D721Med (cell line): Measurements from ENCODE around the gene PSMF1.

Source experiments
- DNase-seq: peaks from one replicate; pipeline ENCODE4 v3.0.0; 2011; ENCODE audit warnings: low spot score; ENCODE audit not compliant: insufficient read length
- FAIRE-seq: peaks from 2 replicates; lab custom pipeline; 2011; peaks lifted over from hg19 to GRCh38; lab: Jason Lieb, UNC
- TF ChIP-seq, protein P1 (sequence below): IDR thresholded peaks from 2 replicates; pipeline ENCODE4 v1.5.1; 2012; ENCODE audit warnings: mild to moderate bottlenecking, control low read depth; ENCODE audit not compliant: insufficient read depth; ENCODE audit errors: missing control alignments

Gene PSMF1

DNA sequence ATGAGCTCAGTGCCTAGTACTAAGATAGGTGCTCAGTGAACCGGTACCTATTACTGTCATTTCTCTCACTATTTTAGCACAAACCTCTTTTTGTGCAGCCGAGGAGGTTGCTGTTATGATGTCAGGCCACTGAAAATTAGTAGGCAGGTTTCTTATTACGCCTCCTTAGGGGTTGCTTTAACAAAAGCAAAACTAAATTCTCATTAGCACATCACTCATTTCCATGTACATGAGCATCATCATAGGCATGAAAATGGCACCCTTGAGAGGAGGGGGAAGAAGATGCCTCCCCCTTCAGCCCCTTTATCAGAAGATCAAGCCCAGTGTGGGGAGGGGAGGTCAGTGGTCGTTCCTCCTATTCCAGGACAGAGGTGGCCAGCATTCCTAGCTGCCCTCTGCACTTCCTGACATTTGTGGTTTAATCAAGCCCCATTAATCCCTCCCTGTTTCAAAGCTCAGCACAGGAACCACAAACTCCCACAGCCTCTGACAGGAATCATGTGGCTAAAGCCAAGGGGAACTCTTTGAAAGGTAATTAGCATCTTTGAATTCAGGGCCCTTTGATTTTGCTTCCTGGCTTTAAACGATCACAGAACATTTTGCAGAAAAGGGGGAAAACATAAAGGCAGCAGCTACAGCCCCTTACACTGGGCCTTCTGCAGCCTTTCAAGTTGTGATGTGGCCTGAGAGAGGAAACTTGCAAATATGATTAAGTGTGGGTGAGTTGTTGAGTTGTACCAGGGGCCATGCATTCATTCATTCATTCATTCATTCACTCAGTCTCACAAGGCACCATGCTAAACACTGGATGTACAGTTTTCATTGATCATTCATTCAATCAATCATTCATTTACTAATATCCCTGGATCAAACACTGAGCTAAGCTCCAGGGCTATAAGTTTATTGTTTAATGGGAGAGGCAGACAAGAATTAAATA is 31.9 kb upstream of the PSMF1 start:
- DNase-seq (no peak), FAIRE-seq (no peak)
- TF ChIP-seq, protein P1, sequence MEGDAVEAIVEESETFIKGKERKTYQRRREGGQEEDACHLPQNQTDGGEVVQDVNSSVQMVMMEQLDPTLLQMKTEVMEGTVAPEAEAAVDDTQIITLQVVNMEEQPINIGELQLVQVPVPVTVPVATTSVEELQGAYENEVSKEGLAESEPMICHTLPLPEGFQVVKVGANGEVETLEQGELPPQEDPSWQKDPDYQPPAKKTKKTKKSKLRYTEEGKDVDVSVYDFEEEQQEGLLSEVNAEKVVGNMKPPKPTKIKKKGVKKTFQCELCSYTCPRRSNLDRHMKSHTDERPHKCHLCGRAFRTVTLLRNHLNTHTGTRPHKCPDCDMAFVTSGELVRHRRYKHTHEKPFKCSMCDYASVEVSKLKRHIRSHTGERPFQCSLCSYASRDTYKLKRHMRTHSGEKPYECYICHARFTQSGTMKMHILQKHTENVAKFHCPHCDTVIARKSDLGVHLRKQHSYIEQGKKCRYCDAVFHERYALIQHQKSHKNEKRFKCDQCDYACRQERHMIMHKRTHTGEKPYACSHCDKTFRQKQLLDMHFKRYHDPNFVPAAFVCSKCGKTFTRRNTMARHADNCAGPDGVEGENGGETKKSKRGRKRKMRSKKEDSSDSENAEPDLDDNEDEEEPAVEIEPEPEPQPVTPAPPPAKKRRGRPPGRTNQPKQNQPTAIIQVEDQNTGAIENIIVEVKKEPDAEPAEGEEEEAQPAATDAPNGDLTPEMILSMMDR, result no peak

DNA sequence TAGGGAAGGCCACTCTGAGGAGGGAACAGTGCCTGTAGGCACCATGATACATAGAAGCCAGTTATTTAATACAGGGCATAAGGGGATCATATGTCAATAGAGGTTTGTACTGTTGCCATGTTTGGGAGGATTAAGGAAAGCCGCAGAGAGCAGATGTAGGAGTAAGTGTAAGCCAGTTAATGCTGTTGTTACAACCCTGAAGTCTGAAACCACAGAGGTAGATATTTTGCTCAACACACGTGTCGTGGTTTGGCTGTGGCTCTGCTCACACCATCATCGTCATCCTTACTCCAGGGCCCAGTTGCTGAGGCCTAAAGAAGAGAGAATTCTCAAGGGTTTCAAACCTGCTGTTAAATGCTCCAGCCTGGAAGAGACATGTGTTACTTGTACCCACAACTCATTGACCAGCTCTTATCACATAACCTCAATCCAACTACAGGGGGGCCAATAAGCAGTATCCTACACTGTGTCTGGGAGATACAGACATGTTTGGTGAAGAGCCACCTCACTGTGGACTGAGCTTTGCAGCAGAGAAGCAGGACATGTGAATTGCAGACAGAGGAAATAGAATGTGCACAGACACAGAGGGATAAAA is 31.0 kb upstream of the PSMF1 start:
- FAIRE-seq (no peak), DNase-seq (no peak)
- TF ChIP-seq, protein P1, result no peak

DNA sequence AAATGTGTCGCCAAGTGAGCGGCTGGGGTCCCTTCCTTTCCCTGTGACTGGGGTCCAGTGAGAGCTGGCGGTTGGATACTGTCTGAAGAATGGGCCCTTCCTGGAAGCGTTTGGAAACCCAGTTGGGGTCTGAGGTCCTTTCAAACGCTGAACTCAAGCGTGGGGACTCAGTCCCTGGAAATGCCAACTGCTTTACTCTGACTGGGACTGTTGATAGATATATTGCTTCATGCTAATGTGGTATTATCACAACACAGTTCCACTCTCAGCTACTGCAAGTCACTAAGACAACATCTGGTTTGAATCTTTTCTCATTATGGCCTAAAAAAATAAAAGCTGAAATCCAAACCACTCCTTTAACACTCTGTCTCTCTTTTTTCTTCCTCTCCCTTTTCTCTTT is 23.7 kb upstream of the PSMF1 start:
- TF ChIP-seq, protein P1, result no peak
- DNase-seq (no peak), FAIRE-seq (no peak)

DNA sequence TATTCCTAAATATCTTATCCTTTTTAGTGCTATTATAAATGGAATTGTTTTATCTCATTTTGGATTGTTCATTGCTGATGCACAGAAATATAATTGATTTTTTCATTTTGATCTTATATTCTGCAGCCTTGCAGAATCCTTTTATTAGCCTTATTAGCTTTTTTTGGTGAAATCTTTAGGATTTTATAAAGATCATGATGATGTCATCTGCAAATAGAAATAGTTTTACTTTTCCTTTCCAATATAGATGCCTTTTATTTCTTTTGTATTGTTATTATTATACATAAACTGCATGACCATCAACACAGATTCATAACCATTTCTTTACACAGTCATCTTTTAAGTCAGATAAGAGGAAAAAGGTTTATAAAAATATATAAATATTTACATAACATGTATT is 16.9 kb upstream of the PSMF1 start:
- DNase-seq (no peak), FAIRE-seq (no peak)
- TF ChIP-seq, protein P1, result no peak

DNA sequence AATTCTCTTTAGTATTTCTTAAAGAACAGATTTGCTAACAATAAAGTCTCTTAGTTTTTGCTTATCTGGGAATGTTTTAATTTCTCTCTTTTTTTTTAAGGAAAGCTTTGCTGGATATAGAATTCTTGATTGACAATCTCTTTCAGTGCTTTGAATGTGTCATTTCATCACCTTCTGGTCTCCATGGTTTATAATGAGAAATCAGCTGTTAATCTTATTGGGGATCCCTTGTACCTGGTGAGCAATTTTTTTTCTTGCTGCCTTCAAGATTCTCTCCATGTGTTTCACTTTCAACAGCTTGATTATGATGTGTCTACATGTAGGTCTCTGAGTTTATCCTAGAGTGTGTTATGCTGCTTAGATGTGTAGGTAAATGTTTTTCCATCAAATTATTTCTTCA is 16.4 kb upstream of the PSMF1 start:
- TF ChIP-seq, protein P1, result no peak
- FAIRE-seq (no peak), DNase-seq (no peak)

DNA sequence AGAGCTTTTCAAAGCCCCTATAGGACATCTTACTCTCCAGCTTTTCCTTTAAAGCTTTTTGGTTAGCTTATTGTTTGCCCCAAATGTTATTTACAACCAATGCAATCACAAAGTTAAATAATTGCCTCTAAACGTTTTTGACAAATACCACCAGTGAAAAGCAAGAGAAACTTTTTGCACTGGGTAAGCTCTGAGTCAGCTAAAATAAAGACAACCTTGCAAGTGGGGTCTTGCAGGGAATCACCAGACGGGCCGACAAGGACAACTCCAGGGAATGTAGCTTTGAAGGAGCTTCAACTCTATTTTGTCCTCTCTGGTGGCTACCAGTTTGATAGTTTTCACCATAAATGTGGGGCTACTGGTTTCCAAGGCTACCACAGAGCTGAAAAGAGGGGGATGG is 14.7 kb upstream of the PSMF1 start:
- TF ChIP-seq, protein P1, result no peak
- DNase-seq (no peak), FAIRE-seq (no peak)
